ENCODE results near the gene GREB1L. TPM values are rescaled to one million over a fixed set of nuclear protein-coding genes. Genes with fewer than 3 reads are reported as not detected.

The GREB1L gene
- polyA plus RNA-seq, 1 experiment: 0.01 TPM

- ChIA-PET POLR2A (no interaction called here), CTCF (no interaction called here)
- Histone ChIP-seq H3K9me3 (ENCODE audit: control insufficient read depth, insufficient read depth, low read length) (no peaks in the 10 kb centered on the region), H3K4me3 (ENCODE audit: low read depth, low read length) (no peak overlapping the region), H3K27ac (ENCODE audit: low read depth, low read length) (no peak overlapping the region), H3K27me3 (ENCODE audit: control insufficient read depth, insufficient read depth, low read length) (no peaks in the 10 kb centered on the region)
- no peak for TF ChIP-seq CTCF (IDR thresholded peaks at IDR 0.05; ENCODE audit: low read depth, low read length)
- DNase-seq (ENCODE audit: low read depth, low spot score): no peak
Measured at GRCh38 chr18:21331065-21331464, 89.0 kb downstream of the GREB1L start.

GRCh38 chr18:21335927-21336488, 94.0 kb downstream of the GREB1L start:
- CTCF ChIA-PET: interaction anchor here (0.6 kb wide), 1 partner anchor 543 kb away, joined by 3 read pairs; no protein-coding TSS in a partner anchor
- POLR2A ChIA-PET: no interaction called here

GRCh38 chr18:21336846-21337245, 94.8 kb downstream of the GREB1L start:
- DNase-seq (ENCODE audit: low read depth, low spot score): no peak
- Histone ChIP-seq H3K27ac (ENCODE audit: low read depth, low read length) (no peak overlapping the region), H3K4me3 (ENCODE audit: low read depth, low read length) (no peak overlapping the region), H3K9me3 (ENCODE audit: control insufficient read depth, insufficient read depth, low read length) (no peaks in the 10 kb centered on the region), H3K27me3 (ENCODE audit: control insufficient read depth, insufficient read depth, low read length) (peaks cover 5% of the 10 kb centered on the region)
- POLR2A ChIA-PET: no interaction called here
- TF ChIP-seq CTCF (IDR thresholded peaks at IDR 0.05; ENCODE audit: low read depth, low read length): no peak
- CTCF ChIA-PET: no interaction called here

More at GRCh38 chr18:21335927-21336488, 94.0 kb downstream of the GREB1L start:
- H3K4me3 ChIP-seq (ENCODE audit: low read depth, low read length): no peak overlapping the region
- no peak for DNase-seq (ENCODE audit: low read depth, low spot score)
- H3K9me3 ChIP-seq (ENCODE audit: control insufficient read depth, insufficient read depth, low read length): no peaks in the 10 kb centered on the region
- H3K27ac ChIP-seq (ENCODE audit: low read depth, low read length): no peak overlapping the region
- no peak for TF ChIP-seq CTCF (IDR thresholded peaks at IDR 0.05; ENCODE audit: low read depth, low read length)
- H3K27me3 ChIP-seq (ENCODE audit: control insufficient read depth, insufficient read depth, low read length): peaks cover 5% of the 10 kb centered on the region

GRCh38 chr18:21341141-21341540, 99.1 kb downstream of the GREB1L start:
- DNase-seq (ENCODE audit: low read depth, low spot score): no peak
- no peaks in the 10 kb centered on the region for H3K9me3 ChIP-seq (ENCODE audit: control insufficient read depth, insufficient read depth, low read length)
- POLR2A ChIA-PET: no interaction called here
- H3K27me3 ChIP-seq (ENCODE audit: control insufficient read depth, insufficient read depth, low read length): peaks cover 5% of the 10 kb centered on the region
- H3K4me3 ChIP-seq (ENCODE audit: low read depth, low read length): no peak overlapping the region
- no peak for TF ChIP-seq CTCF (IDR thresholded peaks at IDR 0.05; ENCODE audit: low read depth, low read length)
- CTCF ChIA-PET: no interaction called here
- no peak overlapping the region for H3K27ac ChIP-seq (ENCODE audit: low read depth, low read length)

GRCh38 chr18:21342372-21342771, 100.3 kb downstream of the GREB1L start:
- POLR2A ChIA-PET: no interaction called here
- CTCF ChIA-PET: no interaction called here
- H3K4me3 ChIP-seq (ENCODE audit: low read depth, low read length): no peak overlapping the region
- H3K27me3 ChIP-seq (ENCODE audit: control insufficient read depth, insufficient read depth, low read length): no peaks in the 10 kb centered on the region
- DNase-seq (ENCODE audit: low read depth, low spot score): no peak
- no peak overlapping the region for H3K27ac ChIP-seq (ENCODE audit: low read depth, low read length)
- H3K9me3 ChIP-seq (ENCODE audit: control insufficient read depth, insufficient read depth, low read length): no peaks in the 10 kb centered on the region
- TF ChIP-seq CTCF (IDR thresholded peaks at IDR 0.05; ENCODE audit: low read depth, low read length): no peak

Measured in AG04450 (cell line).